ENCODE measurements around the gene ZNF197. TPM values are rescaled to one million over a fixed set of nuclear protein-coding genes. Genes with fewer than 3 reads are reported as not detected.
"Not testable (repeated sequence)": the region's sequence is repeated elsewhere in the genome, so short reads cannot be mapped to it uniquely, and the experiment has no call there.

Gene ZNF197
- total and polyA plus RNA-seq, 2 experiments from 2014 or later, result 5.6 to 18.9 TPM

- TF ChIP-seq, protein P1, sequence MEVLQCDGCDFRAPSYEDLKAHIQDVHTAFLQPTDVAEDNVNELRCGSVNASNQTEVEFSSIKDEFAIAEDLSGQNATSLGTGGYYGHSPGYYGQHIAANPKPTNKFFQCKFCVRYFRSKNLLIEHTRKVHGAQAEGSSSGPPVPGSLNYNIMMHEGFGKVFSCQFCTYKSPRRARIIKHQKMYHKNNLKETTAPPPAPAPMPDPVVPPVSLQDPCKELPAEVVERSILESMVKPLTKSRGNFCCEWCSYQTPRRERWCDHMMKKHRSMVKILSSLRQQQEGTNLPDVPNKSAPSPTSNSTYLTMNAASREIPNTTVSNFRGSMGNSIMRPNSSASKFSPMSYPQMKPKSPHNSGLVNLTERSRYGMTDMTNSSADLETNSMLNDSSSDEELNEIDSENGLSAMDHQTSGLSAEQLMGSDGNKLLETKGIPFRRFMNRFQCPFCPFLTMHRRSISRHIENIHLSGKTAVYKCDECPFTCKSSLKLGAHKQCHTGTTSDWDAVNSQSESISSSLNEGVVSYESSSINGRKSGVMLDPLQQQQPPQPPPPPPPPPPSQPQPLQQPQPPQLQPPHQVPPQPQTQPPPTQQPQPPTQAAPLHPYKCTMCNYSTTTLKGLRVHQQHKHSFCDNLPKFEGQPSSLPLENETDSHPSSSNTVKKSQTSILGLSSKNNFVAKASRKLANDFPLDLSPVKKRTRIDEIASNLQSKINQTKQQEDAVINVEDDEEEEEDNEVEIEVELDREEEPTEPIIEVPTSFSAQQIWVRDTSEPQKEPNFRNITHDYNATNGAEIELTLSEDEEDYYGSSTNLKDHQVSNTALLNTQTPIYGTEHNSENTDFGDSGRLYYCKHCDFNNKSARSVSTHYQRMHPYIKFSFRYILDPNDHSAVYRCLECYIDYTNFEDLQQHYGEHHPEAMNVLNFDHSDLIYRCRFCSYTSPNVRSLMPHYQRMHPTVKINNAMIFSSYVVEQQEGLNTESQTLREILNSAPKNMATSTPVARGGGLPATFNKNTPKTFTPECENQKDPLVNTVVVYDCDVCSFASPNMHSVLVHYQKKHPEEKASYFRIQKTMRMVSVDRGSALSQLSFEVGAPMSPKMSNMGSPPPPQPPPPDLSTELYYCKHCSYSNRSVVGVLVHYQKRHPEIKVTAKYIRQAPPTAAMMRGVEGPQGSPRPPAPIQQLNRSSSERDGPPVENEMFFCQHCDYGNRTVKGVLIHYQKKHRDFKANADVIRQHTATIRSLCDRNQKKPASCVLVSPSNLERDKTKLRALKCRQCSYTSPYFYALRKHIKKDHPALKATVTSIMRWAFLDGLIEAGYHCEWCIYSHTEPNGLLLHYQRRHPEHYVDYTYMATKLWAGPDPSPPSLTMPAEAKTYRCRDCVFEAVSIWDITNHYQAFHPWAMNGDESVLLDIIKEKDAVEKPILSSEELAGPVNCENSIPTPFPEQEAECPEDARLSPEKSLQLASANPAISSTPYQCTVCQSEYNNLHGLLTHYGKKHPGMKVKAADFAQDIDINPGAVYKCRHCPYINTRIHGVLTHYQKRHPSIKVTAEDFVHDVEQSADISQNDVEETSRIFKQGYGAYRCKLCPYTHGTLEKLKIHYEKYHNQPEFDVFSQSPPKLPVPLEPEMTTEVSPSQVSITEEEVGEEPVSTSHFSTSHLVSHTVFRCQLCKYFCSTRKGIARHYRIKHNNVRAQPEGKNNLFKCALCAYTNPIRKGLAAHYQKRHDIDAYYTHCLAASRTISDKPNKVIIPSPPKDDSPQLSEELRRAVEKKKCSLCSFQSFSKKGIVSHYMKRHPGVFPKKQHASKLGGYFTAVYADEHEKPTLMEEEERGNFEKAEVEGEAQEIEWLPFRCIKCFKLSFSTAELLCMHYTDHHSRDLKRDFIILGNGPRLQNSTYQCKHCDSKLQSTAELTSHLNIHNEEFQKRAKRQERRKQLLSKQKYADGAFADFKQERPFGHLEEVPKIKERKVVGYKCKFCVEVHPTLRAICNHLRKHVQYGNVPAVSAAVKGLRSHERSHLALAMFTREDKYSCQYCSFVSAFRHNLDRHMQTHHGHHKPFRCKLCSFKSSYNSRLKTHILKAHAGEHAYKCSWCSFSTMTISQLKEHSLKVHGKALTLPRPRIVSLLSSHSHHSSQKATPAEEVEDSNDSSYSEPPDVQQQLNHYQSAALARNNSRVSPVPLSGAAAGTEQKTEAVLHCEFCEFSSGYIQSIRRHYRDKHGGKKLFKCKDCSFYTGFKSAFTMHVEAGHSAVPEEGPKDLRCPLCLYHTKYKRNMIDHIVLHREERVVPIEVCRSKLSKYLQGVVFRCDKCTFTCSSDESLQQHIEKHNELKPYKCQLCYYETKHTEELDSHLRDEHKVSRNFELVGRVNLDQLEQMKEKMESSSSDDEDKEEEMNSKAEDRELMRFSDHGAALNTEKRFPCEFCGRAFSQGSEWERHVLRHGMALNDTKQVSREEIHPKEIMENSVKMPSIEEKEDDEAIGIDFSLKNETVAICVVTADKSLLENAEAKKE (CRISPR knock-in tag; IDR thresholded peaks at IDR 0.05), result no peak
Measured at GRCh38 chr3:44666346-44666745, 41.5 kb downstream of the ZNF197 start (continued).

DNA sequence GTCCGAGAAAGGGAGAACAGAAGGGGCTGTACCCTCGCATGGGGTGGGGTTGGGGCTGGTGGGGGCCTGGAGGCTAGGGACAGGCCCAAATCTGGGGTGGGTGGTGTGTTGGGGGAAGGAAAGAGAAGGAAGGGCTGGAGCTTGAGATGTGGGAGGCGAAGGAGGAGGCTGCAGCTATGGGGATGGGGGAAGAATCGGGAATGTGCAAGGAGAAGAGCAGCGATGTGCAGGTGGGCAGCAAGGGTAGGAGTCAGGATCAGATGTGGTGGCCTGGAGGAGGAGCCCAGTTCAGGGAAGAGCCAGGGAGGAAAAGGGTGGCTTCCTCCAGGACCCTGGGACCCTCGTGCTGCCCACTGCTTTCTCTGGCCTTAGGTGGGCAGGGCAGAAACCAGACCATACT is 44.9 kb downstream of the ZNF197 start:
- no peaks in the 10 kb centered on the region for H3K4me1 ChIP-seq (ENCODE audit: insufficient read depth)
- no peaks in the 10 kb centered on the region for H3F3A ChIP-seq (replicated peaks; ENCODE audit: low read depth)
- H3K27ac ChIP-seq (ENCODE audit: low read depth), result no peak overlapping the region
- H3K36me3 ChIP-seq (ENCODE audit: insufficient read depth), result no peaks in the 10 kb centered on the region
- H2AFZ ChIP-seq, result no peak overlapping the region
- no peak overlapping the region for H3K4me2 ChIP-seq
- H3K4me3 Mint-ChIP-seq, result no peak overlapping the region
- ATAC-seq (no peak), DNase-seq (ENCODE audit: low spot score) (no peak)
- H3K27me3 Mint-ChIP-seq (ENCODE audit: insufficient read depth, low read depth, poor library complexity), result peaks cover 7% of the 10 kb centered on the region
- peaks cover 6% of the 10 kb centered on the region for H4K20me1 ChIP-seq (replicated peaks; ENCODE audit: insufficient read depth)
- H3K27me3 ChIP-seq (ENCODE audit: insufficient read depth), result no peaks in the 10 kb centered on the region
- no peaks in the 10 kb centered on the region for H3K4me1 Mint-ChIP-seq
- H3K36me3 Mint-ChIP-seq (ENCODE audit: low read depth), result peaks cover 12% of the 10 kb centered on the region; the same call in 2 of the 3 replicates
- no peaks in the 10 kb centered on the region for H3K79me2 ChIP-seq (replicated peaks; ENCODE audit: insufficient read depth)
- H3K27ac Mint-ChIP-seq, result no peak overlapping the region
- TF ChIP-seq EZH2 (IDR thresholded peaks at IDR 0.05; ENCODE audit: low read depth, unreplicated experiment) (no peak), STAT1 (IDR thresholded peaks at IDR 0.05; ENCODE audit: unreplicated experiment) (no peak), REST (IDR thresholded peaks at IDR 0.05; ENCODE audit: unreplicated experiment) (no peak), ZNF331 (CRISPR knock-in tag; IDR thresholded peaks at IDR 0.05; ENCODE audit: low read depth) (no peak), EZH2phosphoT487 (IDR thresholded peaks at IDR 0.05; ENCODE audit: unreplicated experiment) (no peak), JUNB (IDR thresholded peaks at IDR 0.05; ENCODE audit: unreplicated experiment) (no peak)
- H3K9me2 ChIP-seq (ENCODE audit: insufficient read depth), result no peaks in the 10 kb centered on the region
- no peak overlapping the region for H3K4me3 ChIP-seq
- peaks cover 21% of the 10 kb centered on the region for H3K9me3 Mint-ChIP-seq

DNA sequence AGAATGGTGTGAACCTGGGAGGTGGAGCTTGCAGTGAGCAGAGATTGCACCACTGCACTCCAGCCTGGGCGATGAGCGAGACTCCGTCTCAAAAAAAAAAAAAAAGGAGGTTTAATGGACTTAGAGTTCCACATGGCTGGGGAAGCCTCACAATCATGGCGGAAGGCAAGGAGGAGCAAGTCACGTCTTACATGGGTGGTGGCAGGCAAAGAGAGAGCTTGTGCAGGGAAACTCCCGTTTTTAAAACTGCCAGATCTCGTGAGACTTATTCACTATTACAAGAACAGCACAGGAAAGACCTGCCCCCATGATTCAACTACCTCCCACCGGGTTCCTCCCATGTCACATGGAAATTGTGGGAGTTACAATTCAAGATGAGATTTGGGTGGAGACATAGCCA is 48.6 kb downstream of the ZNF197 start:
- Mint-ChIP-seq H3K36me3 (ENCODE audit: low read depth) (peaks cover 13% of the 10 kb centered on the region; the same call in 2 of the 3 replicates), H3K9me3 (peaks cover 24% of the 10 kb centered on the region)
- not testable (repeated sequence) for H3K9me2 ChIP-seq (ENCODE audit: insufficient read depth); H3F3A ChIP-seq (replicated peaks; ENCODE audit: low read depth); H3K27me3 Mint-ChIP-seq (ENCODE audit: insufficient read depth, low read depth, poor library complexity); ATAC-seq; H3K36me3 ChIP-seq (ENCODE audit: insufficient read depth); H4K20me1 ChIP-seq (replicated peaks; ENCODE audit: insufficient read depth); H3K4me3 ChIP-seq; H3K4me1 Mint-ChIP-seq; H3K27ac Mint-ChIP-seq; H3K79me2 ChIP-seq (replicated peaks; ENCODE audit: insufficient read depth); H3K4me1 ChIP-seq (ENCODE audit: insufficient read depth); H3K4me2 ChIP-seq; H2AFZ ChIP-seq; DNase-seq (ENCODE audit: low spot score); H3K27me3 ChIP-seq (ENCODE audit: insufficient read depth); H3K4me3 Mint-ChIP-seq; H3K27ac ChIP-seq (ENCODE audit: low read depth)

Measured in GM23338 (cell line).